SK-N-SH treated with all-trans-retinoic acid at 6 μM for 48 hours (cell line): ENCODE data around the gene CLDN18.

Experiments
- ATAC-seq: fragments of 200-7000 bp; cut with Tn5 transposase; 3 replicates; pipeline ENCODE4 v1.9.1; 2020; ENCODE audit warnings: mild to moderate bottlenecking, moderate library complexity
- ARNTL ChIP-seq: fragments of 450-650 bp; formaldehyde crosslinking; IDR thresholded peaks from 2 replicates; pipeline ENCODE4 v1.5.0; 2020; ENCODE audit warnings: low read depth, mild to moderate bottlenecking, moderate library complexity, borderline replicate concordance
- BACH2 ChIP-seq: fragments of 250-450 bp; sonication (Bioruptor Pico); IDR thresholded peaks from 2 replicates; pipeline ENCODE4 v1.9.0; 2021; ENCODE audit warnings: mild to moderate bottlenecking, borderline replicate concordance
- CREB5 ChIP-seq: fragments of 250-450 bp; sonication (Bioruptor Pico); IDR thresholded peaks from 2 replicates; pipeline ENCODE4 v1.5.1; 2020; ENCODE audit warnings: low read depth, mild to moderate bottlenecking, moderate library complexity
- CSDC2 ChIP-seq: fragments of 250-450 bp; sonication (Bioruptor Pico); IDR thresholded peaks from 2 replicates; pipeline ENCODE4 v1.5.0; 2020; ENCODE audit warnings: mild to moderate bottlenecking, moderate library complexity
- CSRNP3 ChIP-seq: fragments of 250-450 bp; sonication (Bioruptor Pico); IDR thresholded peaks from 2 replicates; pipeline ENCODE4 v1.5.1; 2021; ENCODE audit warnings: mild to moderate bottlenecking, moderate library complexity
- ESRRG ChIP-seq: fragments of 250-450 bp; sonication (Bioruptor Pico); IDR thresholded peaks from 2 replicates; pipeline ENCODE4 v1.6.1; 2021; ENCODE audit warnings: mild to moderate bottlenecking
- GLIS3 ChIP-seq: fragments of 250-450 bp; sonication (Bioruptor Pico); IDR thresholded peaks from 2 replicates; pipeline ENCODE4 v1.5.0; 2020; ENCODE audit warnings: mild to moderate bottlenecking, moderate library complexity
- ISL1 ChIP-seq: fragments of 250-450 bp; sonication (Bioruptor Pico); IDR thresholded peaks from 2 replicates; pipeline ENCODE4 v2.1.2; 2022; ENCODE audit warnings: mild to moderate bottlenecking, moderate library complexity
- OSR1 ChIP-seq: fragments of 250-450 bp; sonication (Bioruptor Pico); IDR thresholded peaks from 2 replicates; pipeline ENCODE4 v1.8.0; 2022; ENCODE audit warnings: moderate library complexity, mild to moderate bottlenecking, inconsistent platforms
- PPARA ChIP-seq: fragments of 250-450 bp; sonication (Bioruptor Pico); IDR thresholded peaks from 2 replicates; pipeline ENCODE4 v1.5.0; 2020; ENCODE audit warnings: mild to moderate bottlenecking, borderline replicate concordance
- RARB ChIP-seq: fragments of 250-450 bp; sonication (Bioruptor Pico); IDR thresholded peaks from 2 replicates; pipeline ENCODE4 v1.8.0; 2021; ENCODE audit warnings: mild to moderate bottlenecking, moderate library complexity
- SNAI2 ChIP-seq: fragments of 250-450 bp; sonication (Bioruptor Pico); IDR thresholded peaks from 2 replicates; pipeline ENCODE4 v1.5.0; 2020; ENCODE audit warnings: mild to moderate bottlenecking, moderate library complexity
- TCF4 ChIP-seq: fragments of 250-450 bp; sonication (Bioruptor Pico); IDR thresholded peaks from 2 replicates; pipeline ENCODE4 v1.8.0; 2021; ENCODE audit warnings: mild to moderate bottlenecking, moderate library complexity, borderline replicate concordance
- TOX ChIP-seq: fragments of 250-450 bp; sonication (Bioruptor Pico); IDR thresholded peaks from 2 replicates; pipeline ENCODE4 v1.8.0; 2021; ENCODE audit warnings: mild to moderate bottlenecking, moderate library complexity, borderline replicate concordance
- TSHZ2 ChIP-seq: fragments of 250-450 bp; sonication (Bioruptor Pico); IDR thresholded peaks from 2 replicates; pipeline ENCODE4 v1.5.0; 2020; ENCODE audit warnings: mild to moderate bottlenecking, moderate library complexity
- ZC3H10 ChIP-seq: fragments of 250-450 bp; sonication (Bioruptor Pico); IDR thresholded peaks from 2 replicates; pipeline ENCODE4 v1.5.1; 2021; ENCODE audit warnings: mild to moderate bottlenecking, moderate library complexity
- ZFP30 ChIP-seq: fragments of 450-650 bp; formaldehyde crosslinking; IDR thresholded peaks from 2 replicates; pipeline ENCODE4 v1.5.0; 2022; ENCODE audit warnings: mild to moderate bottlenecking, moderate library complexity
- ZNF70 ChIP-seq: fragments of 450-650 bp; formaldehyde crosslinking; IDR thresholded peaks from 2 replicates; pipeline ENCODE4 v1.5.0; 2020; ENCODE audit warnings: mild to moderate bottlenecking, moderate library complexity
- ZNF8 ChIP-seq: fragments of 450-650 bp; formaldehyde crosslinking; IDR thresholded peaks from 2 replicates; pipeline ENCODE4 v1.5.0; 2020; ENCODE audit warnings: mild to moderate bottlenecking, moderate library complexity
- TF ChIP-seq, protein P1 (sequence below): fragments of 250-450 bp; sonication (Bioruptor Pico); IDR thresholded peaks from 2 replicates; pipeline ENCODE4 v1.8.0; 2020; ENCODE audit warnings: mild to moderate bottlenecking, moderate library complexity, borderline replicate concordance

The CLDN18 gene

GRCh38 chr3:138042043-138042442 is 32.1 kb downstream of the CLDN18 start:
- peak; percentile 68 for ATAC-seq

GRCh38 chr3:138043266-138044029 is 33.5 kb downstream of the CLDN18 start:
- no peak for TF ChIP-seq ZFP30
- TF ChIP-seq TCF4, result no peak
- no peak for TF ChIP-seq SNAI2 (CRISPR knock-in tag)
- TF ChIP-seq RARB, result no peak
- TF ChIP-seq, protein P1, sequence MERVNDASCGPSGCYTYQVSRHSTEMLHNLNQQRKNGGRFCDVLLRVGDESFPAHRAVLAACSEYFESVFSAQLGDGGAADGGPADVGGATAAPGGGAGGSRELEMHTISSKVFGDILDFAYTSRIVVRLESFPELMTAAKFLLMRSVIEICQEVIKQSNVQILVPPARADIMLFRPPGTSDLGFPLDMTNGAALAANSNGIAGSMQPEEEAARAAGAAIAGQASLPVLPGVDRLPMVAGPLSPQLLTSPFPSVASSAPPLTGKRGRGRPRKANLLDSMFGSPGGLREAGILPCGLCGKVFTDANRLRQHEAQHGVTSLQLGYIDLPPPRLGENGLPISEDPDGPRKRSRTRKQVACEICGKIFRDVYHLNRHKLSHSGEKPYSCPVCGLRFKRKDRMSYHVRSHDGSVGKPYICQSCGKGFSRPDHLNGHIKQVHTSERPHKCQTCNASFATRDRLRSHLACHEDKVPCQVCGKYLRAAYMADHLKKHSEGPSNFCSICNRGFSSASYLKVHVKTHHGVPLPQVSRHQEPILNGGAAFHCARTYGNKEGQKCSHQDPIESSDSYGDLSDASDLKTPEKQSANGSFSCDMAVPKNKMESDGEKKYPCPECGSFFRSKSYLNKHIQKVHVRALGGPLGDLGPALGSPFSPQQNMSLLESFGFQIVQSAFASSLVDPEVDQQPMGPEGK (CRISPR knock-in tag), result no peak
- no peak for TF ChIP-seq PPARA (CRISPR knock-in tag)
- TF ChIP-seq ISL1 (CRISPR knock-in tag), result no peak
- TF ChIP-seq TSHZ2, result no peak
- TF ChIP-seq ZNF70 (CRISPR knock-in tag), result no peak
- TF ChIP-seq TOX (CRISPR knock-in tag), result no peak
- TF ChIP-seq ZC3H10, result no peak
- TF ChIP-seq ZNF8 (CRISPR knock-in tag), result no peak
- no peak for TF ChIP-seq BACH2 (CRISPR knock-in tag)
- TF ChIP-seq, all 23 proteins: peak for 0
- ATAC-seq, result peak; percentile 74

More at GRCh38 chr3:138042043-138042442, 32.1 kb downstream of the CLDN18 start:
- TF ChIP-seq SNAI2 (CRISPR knock-in tag) (no peak), TSHZ2 (no peak), ZNF8 (CRISPR knock-in tag) (no peak), ZFP30 (no peak), TOX (CRISPR knock-in tag) (no peak), ZC3H10 (no peak), TCF4 (no peak), OSR1 (CRISPR knock-in tag) (no peak), BACH2 (CRISPR knock-in tag) (no peak), RARB (no peak), ESRRG (no peak), ZNF70 (CRISPR knock-in tag) (no peak), CSRNP3 (CRISPR knock-in tag) (no peak)
- TF ChIP-seq, all 23 proteins: peak for 0

DNA sequence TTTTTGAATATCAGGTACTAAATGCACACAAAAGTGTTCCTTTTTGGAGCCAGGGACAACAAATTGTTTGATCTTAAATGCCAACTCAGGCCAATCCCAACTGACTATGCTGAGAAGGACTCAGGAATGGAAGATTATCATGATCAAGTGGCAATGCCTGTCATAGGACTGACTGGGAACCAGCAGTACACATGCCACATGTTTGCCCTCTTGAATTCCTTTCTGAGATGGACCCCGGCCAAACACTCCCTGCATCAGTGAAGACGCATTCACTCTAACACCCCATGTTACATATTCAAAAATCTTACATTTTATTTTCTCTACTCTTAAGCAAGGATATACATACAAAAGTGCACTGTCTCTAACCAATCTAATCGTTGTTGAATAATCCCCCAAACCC is 36.1 kb downstream of the CLDN18 start:
- no peak for ATAC-seq
- TF ChIP-seq ESRRG (no peak), CSDC2 (CRISPR knock-in tag) (no peak), TSHZ2 (no peak), CSRNP3 (CRISPR knock-in tag) (no peak), GLIS3 (CRISPR knock-in tag) (no peak), ARNTL (CRISPR knock-in tag) (no peak), CREB5 (CRISPR knock-in tag) (no peak), BACH2 (CRISPR knock-in tag) (no peak)
- TF ChIP-seq, all 23 proteins: peak for 0
